Stimulated activated naive CD4-positive, alpha-beta T cell (primary cell): ENCODE data around the gene NEMP1.
"Not testable (repeated sequence)": the region's sequence is repeated elsewhere in the genome, so short reads cannot be mapped to it uniquely, and the experiment has no call there.

Experiments used
- DNase-seq, 6 experiments: peaks; one replicate each; lab custom pipeline; 2025; lab: John Stamatoyannopoulos, UW

NEMP1 gene

DNA sequence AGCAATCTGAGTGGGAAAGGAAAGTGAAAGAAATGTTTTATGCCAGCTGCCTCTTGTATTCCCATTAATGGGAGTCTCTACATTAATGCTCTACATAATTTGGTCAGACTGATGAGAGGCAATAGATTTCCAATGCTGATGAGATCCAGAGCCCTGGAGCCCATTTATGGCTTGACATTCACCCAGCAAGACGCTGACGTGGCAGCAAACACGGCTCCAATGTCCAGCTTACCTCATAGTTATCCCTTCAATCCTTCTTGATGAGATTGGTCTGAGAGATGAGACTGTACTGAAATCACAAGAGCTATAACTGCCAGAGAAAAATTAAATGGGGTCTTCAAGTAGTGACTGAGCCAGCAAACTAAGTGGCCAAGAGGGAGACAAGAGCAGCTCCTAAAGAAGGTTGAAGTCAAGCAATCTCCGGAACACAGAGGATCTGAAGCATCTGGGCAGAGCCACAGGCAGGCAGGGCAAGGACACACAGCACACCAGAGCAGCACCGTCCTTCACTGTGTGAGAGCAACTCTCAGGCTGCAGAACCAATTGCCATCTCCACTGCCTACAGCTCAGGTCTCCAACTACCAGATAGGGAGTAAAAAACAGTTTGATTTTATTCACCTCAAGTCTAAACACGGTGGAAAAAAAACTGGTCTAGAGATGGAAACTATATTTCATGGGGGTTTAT lies 21.4 kb downstream of the NEMP1 start:
- no peak for DNase-seq

DNA sequence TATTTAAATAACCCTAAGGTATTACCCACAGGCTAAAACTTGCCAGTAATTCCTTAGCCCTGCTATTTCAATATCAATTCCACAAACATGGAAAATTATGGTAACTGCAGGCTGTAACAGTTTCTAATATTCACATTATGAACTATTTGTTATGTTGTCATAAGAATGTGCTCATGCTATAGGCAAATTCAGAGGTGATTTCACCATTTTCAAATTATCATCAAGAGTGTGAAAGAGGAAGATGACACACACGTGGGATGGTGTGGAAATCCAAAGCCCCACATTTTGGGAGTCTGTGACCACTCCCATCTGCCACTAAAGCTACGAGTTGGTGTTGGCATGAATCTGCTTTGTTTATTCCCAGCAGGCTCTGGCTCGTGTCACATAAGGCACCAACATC lies 22.8 kb downstream of the NEMP1 start:
- no peak for DNase-seq

DNA sequence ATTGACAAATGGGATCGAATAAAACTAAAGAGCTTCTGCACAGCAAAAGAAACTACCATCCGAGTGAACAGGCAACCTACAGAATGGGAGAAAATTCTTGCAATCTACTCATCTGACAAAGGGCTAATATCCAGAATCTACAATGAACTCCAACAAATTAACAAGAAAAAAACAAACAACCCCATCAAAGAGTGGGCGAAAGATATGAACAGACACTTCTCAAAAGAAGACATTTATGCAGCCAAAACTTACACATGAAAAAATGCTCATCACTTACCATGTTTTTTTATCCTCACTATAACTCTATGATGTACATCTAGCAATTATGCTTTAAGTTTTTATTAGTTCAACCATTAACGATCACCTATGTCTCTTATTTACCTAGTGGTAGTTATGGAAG lies 24.7 kb downstream of the NEMP1 start:
- DNase-seq: not testable (repeated sequence)

DNA sequence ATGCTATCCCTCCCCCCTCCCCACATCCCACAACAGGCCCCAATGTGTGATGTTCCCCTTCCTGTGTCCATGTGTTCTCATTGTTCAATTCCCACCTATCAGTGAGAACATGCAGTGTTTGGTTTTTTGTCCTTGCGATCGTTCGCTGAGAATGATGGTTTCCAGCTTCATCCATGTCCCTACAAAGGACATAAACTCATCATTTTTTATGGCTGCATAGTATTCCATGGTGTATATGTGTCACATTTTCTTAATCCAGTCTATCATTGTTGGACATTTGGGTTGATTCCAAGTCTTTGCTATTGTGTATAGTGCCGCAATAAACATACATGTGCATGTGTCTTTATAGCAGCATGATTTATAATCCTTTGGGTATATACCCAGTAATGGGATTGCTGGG lies 25.4 kb downstream of the NEMP1 start:
- DNase-seq: not testable (repeated sequence)

DNA sequence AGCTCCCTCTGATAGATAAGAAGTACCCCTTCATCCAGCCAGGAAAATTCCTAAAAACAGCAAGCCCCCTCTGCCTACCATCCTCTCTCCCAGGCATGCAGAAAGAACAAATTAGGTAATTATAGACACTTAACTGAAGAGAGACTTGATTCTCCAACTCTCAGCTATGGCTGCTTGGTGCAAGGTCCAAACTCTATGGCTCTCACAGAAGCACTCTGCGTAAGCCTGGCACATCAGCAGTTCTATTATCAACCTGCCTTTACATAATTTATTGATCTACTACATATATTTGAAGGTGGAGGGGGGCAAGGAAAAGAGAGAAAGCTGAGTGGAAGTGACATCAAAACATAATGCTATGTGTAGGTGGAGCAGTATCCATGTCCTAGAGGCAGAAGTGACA lies 27.6 kb downstream of the NEMP1 start:
- no peak for DNase-seq

DNA sequence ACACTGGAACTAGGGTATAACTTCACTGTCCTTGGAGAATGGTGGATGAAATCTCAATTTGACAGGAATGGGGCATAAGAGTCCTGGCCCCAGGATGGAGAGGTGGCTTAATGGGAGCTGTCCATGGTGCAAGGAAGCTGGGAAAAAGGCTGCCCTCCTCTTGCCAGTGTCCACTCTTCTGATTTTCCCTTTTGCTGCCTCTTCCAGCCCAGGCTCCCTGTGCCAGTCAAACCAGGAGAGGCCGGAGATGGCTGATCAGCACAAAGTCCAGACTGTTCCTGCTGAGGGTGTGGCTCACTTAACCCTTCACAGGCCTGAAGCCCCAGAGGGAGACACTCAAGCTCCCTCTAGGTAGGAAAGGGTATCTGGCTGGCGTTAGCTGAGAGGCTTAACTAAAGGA lies 28.7 kb downstream of the NEMP1 start, which contains the start of gene MYO1A:
MYO1A (minus strand) TSS at position 240 of the 400 bp plus-strand sequence. CDS start 1,806 bp downstream, outside the sequence.
- no peak for DNase-seq

DNA sequence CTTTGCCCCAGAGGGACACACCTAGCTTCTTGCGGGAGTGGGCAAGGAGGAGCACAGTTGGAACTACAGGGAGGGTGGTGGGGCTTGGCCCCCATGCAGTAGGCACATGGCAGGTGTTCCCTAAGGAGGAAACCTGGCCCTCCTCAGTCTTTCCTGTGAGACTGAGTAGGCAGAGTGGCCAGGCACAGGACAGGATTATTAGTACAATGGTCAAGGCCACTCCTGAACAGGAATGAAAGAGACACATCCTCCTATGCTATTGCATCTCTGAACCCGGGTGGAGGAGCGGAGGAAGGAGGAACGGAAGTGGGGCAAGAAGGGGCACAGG lies 29.5 kb downstream of the NEMP1 start:
- no peak for DNase-seq

DNA sequence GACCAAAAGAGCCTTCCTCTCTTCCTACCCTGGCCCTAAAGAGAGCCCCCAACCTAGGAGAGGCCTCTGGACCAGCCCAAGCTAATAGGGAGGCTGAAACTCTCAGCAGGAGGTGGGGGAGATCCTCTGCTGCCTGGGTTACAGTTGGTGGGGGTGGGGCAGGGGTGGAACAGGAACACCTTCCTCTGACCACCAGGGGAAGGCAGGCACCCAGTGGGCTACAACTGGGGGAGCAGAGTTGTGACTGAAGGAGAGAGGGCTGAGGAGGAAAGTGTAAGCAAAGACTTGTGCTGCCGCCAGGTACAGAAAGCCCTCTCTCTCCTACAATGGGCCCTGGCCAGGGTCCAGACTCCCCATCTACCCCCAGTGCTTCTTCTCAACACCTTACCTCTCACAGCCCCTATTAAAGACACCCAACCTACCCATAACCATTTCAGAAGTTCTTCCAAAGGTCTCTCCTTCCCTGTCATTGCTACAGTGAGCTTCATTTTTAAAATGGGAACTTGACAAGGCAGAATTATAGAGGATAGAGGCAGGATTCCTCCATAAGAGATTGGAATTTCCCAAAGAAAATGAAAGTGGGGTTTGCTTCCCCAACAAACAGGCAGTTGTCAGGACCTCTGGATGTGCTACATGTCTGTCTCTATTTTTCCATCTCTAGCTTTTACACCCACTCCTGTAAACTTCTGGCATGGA lies 30.0 kb downstream of the NEMP1 start:
- DNase-seq: no peak

DNA sequence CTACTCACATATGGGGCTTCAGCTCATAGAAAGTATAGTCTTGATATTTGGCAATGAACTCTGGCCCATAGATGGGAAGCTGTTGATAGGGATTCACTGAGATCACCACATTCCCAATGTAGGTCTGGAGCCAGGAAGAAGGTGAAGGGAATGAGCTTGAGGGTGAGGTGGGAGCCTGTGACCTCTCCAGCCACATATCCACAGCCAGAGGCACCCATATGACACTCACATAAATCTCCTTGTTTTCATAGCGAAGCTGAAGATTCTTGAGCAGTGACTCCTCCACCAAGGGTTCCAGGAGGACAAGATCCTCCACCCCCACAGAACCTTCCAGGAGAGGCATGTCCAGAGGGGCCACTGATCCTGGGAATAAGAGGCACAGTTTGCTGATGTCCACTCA lies 30.6 kb downstream of the NEMP1 start:
- no peak for DNase-seq

DNA sequence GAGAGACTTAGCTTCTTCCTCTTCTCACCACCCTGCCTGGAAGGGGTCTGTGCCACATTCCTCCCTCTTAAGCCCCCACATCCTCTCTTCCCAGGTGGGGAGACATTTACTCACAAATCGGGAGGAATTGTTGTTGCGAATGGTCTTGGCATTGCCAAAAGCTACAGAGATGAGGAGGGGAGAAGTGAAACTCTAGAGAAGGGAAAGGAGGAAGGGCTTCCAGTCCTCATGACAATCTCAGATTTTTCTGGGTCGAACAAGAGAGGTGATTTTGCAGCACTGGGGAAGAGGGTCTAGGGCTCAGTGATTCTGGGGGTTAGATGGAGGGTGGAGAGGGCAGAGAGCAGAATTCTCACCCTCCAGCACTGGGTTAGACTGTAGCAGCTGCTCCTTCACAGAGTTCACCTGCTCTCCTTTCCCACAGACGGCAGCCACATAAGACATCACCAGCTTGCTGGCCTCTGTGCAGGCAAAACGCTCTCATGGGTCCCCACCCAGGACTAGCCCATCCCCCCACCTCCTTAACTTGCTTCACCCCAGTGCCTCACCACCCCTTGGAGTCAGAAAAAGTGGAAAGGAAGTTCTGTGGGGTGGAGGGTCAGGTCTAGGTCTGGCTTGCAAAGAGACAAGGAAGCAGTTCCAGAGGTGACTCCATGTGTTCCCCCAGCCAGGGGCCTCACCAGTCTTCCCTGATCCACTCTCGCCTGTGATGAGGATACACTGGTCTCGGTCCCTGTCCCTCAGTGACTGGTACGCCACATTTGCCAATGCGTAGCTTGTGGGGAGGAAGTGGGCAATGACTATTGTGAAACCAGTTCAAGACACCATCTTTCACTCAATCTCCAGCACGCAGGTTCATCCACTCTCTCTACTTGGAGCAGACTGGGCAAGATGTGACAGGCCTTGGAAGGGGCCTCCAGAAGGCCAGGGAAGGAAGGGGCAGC lies 31.4 kb downstream of the NEMP1 start:
- DNase-seq: peak in 2 of 6 experiments; percentile 31 to 61

DNA sequence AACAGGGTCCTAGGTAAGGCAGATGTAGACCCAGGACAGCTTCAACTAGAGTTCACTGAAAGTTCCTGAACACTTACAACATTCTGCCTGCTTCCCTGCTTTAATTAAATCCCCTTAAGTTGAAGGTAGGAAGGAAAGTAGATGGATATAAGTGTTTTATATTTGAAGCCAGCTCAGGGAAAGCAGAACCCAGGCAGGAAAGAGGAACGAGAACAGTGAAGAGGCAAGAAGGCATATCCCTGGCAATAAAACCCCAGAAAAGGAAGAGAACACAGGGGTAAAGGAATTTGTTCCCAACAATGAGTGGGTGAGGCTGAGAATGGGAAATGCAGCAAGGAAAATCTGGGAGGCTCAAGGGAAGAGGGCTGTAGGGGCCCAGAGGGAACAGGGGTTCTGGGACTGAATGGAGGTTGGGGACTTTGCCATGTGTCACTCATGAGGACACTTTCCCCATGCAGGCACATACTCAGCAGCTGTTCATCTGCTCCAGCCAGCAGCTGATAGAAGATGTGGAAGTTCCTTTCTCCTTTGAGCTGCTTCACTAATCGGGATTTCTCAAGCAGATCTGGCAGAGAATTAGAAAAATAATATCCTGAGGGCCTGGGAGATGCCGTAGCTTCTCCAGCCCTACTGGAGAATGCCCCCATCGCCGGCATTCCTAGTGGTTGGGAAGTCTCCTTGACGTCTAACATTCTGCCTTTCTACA lies 32.4 kb downstream of the NEMP1 start:
- DNase-seq: no peak

DNA sequence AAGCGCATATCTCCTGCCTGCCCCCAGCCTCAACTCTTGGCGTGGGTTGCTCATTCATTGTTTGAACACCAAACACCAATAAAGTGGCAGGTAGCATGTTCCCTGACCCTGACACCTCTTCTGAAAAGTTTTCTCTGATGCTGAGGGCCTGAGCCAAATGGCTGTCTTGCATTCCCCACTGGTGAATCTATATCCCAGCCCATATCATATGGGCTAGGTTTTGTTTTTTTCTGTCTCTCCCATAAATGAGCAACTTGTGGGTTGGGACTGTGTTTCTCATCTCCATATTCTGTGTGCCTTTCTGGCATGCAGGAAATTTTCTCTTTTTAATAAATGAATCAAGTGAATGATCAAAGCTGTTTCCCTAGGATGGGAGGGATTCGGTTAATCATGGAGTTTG lies 33.7 kb downstream of the NEMP1 start:
- DNase-seq: no peak

DNA sequence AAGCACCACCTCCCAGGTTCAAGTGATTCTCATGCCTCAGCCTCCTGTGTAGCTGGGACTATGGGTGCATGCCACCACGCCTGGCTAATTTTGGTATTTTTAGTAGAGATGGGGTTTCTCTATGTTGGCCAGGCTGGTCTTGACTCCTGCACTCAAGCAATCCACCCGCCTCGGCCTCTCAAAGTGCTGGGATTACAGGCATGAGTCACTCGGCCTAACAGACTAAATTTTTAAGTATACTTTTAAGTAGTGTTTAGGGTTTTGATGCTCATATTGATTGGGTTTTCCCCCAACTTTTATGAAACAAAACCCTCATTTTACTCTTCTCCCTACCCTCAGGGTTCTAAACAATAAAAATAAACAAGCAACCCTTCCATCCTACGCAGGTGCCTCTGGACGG lies 34.1 kb downstream of the NEMP1 start:
- DNase-seq: no peak

DNA sequence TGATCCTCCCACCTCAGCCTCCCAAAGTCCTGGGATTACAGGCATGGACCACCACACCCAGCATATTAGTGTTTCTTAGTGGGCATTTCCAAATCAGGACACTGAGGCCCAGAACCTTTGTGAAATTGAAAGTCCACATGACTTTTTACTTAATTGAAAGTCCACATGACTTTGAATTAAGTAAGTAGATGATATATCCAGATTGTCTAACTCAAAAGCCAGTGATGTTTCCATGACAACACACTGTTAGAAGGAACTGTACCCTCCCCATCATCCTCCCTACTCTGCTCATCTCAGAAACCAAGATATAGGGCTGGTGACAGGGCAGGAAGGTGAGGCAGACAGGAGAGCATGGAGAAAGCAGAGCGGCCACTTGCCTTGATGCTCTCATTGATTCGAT lies 35.9 kb downstream of the NEMP1 start:
- no peak for DNase-seq

DNA sequence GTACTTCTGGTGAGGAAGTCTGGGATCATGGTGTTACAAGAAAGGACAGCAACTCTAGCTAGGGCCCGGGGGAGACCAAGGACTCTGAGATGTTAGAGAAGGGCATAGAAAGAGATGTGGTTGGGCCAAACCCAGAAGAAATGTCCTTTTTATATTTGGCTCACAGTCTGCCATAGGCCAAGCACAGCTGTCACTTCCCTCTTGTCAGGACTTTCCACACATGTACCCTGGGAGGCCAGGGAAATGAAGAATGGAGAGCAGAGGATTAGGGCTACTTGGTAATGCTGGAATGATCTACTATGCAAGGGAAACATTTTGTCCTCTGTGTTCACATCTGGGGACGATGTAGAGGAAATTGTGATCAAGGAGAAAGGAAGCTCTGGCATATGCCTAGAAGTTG lies 37.8 kb downstream of the NEMP1 start:
- DNase-seq: no peak

DNA sequence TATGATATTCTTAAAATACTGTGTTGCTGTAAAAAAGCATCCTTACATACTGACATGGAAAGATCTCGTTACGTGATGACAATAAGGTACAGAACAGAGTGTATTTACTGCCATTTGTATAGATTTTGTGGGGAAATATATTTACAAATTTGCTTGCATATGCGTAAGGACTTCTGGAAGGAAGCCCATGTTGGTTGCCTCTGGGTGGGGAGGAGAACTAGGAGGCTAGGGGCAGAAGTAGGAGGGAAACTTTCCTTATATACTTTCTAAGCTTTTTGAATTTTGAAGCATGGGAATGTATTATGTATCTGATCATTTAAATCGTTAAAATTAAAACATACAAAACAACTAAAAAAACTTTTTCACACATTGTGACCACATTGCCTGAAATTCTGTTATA lies 38.4 kb downstream of the NEMP1 start:
- DNase-seq: no peak

DNA sequence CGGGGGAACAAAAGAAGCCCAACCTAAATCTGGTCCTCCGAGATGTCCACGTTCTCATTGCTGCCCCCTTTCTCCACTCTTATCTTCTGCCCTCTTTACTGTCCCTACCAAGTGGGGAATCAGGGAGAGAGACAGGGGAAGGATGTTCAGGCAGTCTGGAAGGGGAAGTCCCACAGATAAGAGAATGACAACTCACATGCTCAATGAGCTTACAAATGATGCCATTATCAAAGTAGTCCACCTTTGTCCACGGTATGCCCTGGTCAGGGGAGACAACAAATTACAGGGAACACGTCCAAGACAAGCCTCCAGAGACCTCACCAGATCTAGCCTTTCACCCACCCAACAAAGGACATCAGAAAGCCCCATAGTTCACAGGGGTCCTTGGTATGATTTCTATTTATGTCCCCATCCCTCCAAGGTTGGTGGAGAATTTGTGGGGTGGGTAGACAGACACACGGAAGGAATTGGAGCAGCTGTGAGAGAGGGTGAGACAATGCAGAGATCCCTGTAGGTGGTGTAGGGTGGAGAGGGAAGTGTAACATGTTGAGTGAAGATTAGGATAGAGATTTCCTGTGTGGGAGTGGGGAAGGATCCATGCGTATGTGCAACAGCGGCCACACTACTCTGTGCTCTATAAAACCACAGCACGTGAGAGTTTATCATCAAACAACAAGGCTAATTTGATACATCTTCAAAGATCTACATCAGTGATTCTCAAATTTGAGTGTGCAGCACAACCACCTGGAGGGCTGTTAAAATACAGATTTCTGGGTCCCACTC lies 39.4 kb downstream of the NEMP1 start:
- DNase-seq: peak in 1 of 6 experiments; percentile 2

DNA sequence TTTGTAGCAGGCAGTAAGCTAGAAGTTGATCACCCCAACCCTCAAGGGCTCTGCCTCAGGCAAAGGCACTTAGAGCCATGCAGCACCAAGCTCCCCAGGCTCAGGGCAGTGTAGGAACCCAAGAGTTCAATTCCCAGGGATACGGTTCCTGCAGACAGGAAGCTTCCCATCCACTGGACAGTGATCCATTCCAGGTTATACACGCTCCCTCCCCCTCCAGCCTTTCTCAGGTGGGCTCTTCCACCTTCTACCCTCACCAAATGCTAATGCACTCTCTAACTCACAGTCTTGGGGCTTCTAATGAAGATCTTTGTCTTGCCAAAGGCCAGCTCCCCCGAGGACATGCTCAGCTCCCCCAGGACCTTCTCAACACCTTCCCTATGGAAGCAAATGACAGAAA lies 41.3 kb downstream of the NEMP1 start:
- DNase-seq: no peak

DNA sequence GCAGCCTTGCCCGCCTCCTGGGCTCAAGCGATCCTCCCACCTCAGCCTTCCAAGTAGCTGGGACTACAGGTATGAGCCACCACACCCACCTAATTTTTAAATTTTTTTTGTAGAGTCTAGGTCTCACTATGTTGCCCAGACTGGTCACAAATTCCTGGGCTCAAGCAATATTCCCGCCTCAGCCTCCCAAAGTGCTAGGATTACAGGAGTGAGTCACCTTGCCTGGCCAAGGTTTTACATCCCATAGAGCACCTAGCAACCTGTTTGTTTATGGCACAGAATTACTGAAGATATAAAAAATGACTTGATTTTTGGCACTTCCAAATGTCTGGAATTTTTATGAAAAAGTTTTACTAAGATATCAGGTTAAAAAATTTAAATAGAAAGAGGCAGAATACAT lies 45.2 kb downstream of the NEMP1 start:
- no peak for DNase-seq

DNA sequence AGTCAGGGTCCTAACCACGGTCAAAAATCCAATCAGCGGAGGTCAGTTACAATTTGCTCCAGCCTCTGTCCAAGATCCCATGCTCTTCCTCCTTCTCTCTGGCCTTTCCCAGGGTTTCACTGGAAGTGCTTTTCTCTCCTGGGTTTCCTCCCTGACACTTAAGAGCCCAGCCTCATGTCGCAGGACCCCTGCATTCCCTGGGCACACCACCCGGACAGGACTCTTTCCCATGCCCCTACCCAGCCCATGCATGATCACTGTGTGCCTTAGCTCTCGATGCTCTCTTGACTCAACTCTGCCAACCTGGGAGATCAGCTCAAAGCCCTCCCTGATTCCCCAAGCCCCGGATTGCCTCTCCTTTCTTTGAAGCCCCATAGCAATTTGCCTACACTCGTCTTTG lies 46.8 kb downstream of the NEMP1 start:
- DNase-seq: no peak

DNA sequence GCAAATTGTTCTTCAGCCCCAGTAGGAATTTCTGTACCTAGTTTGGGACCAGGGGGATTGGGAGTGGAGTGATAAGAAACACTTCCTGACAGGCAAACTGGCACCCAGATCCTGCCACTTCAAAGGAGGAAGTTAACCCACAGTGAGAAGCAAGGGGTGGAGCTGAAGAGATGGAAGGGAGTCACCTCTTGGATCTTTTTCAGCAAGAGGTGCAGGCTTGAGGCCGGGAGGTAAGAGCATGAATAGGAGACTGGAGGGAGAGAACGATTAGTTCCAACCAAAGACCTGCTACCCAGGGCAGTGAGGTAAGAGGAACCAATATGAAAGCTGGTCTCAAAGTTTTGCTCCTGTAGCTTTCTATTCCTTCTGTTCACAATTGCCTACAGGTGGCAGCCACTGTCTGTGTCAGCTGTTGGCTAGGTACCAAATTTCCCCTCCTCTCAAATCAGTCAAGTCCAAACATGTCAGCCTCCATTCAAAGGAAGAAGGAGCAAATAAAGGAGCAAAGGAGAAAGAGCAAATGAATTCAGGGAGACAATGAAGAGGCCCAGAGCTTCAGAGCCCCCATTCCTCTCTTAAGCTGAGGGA lies 47.4 kb downstream of the NEMP1 start:
- peak in 2 of 6 experiments; percentile 51 to 54 for DNase-seq
